Pericardium fibroblast (primary cell): ENCODE data around the gene SEMA7A. TPM values are rescaled to one million over a fixed set of nuclear protein-coding genes. Genes with fewer than 3 reads are reported as not detected.

Experiments used
- total RNA-seq: library from RNA; depleted of rRNA; stranded (reverse); fragments of >200 nt; gene quantifications from 2 replicates; pipeline ENCODE4 v1.2.3, GENCODE V29; 2015

Gene SEMA7A, protein sequence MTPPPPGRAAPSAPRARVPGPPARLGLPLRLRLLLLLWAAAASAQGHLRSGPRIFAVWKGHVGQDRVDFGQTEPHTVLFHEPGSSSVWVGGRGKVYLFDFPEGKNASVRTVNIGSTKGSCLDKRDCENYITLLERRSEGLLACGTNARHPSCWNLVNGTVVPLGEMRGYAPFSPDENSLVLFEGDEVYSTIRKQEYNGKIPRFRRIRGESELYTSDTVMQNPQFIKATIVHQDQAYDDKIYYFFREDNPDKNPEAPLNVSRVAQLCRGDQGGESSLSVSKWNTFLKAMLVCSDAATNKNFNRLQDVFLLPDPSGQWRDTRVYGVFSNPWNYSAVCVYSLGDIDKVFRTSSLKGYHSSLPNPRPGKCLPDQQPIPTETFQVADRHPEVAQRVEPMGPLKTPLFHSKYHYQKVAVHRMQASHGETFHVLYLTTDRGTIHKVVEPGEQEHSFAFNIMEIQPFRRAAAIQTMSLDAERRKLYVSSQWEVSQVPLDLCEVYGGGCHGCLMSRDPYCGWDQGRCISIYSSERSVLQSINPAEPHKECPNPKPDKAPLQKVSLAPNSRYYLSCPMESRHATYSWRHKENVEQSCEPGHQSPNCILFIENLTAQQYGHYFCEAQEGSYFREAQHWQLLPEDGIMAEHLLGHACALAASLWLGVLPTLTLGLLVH
- 8.1 and 12.1 TPM in 2 replicates for total RNA-seq

GRCh38 chr15:74433592-74434262, at the start of gene SEMA7A:
SEMA7A (minus strand) TSS chr15:74433958; CDS start chr15:74433918, 40 bp downstream.

GRCh38 chr15:74460871-74461846, 27.4 kb upstream of the SEMA7A start, which contains the start of gene UBL7:
UBL7 (minus strand) TSS chr15:74461160; CDS start chr15:74458867, 2,293 bp downstream.

GRCh38 chr15:74367296-74367854, 66.4 kb downstream of the SEMA7A start, which contains the start of gene CYP11A1:
CYP11A1 (minus strand) TSS chr15:74367646; CDS start chr15:74367585, 61 bp downstream.

Other genes with a start within 250 kb of the SEMA7A start
- 2.0 and 3.5 TPM in 2 replicates for gene STRA6, start 231.2 kb downstream of the SEMA7A start, total RNA-seq
- 1.3 TPM in 1 of 2 replicates, not detected in the other for gene CCDC33, start 197.6 kb downstream of the SEMA7A start, total RNA-seq
- gene CYP11A1, start 66.3 kb downstream of the SEMA7A start, total RNA-seq, result 1.4 and 6.5 TPM in 2 replicates
- gene UBL7, start 27.2 kb upstream of the SEMA7A start, total RNA-seq, result 64.3 and 66.7 TPM in 2 replicates
- gene ARID3B, start 107.3 kb upstream of the SEMA7A start, total RNA-seq, result 0.23 and 0.26 TPM in 2 replicates
- gene CLK3, start 181.9 kb upstream of the SEMA7A start, total RNA-seq, result 39.4 and 46.3 TPM in 2 replicates